ENCODE data around the gene HHAT.

- no peak for TF ChIP-seq ZFP36 (IDR thresholded peaks at IDR 0.05; ENCODE audit: low read depth, low read length, partially characterized antibody)
- TF ChIP-seq CBX2 (IDR thresholded peaks at IDR 0.05; ENCODE audit: insufficient read depth, low read length, poor library complexity, severe bottlenecking): no peak
- TF ChIP-seq ZNF445 (CRISPR knock-in tag; IDR thresholded peaks at IDR 0.05; ENCODE audit: low read depth): no peak
- no peak for TF ChIP-seq SP1 (CRISPR knock-in tag; IDR thresholded peaks at IDR 0.05)
- TF ChIP-seq ZNF121 (CRISPR knock-in tag; conservative IDR thresholded peaks at IDR 0.05): no peak
- TF ChIP-seq KAT8 (IDR thresholded peaks at IDR 0.05; ENCODE audit: low read depth): no peak
Observed at GRCh38 chr1:210625715-210626114, 297.0 kb downstream of the HHAT start.
